Measurements from ENCODE around the gene PAPPA.

Gene PAPPA

DNA sequence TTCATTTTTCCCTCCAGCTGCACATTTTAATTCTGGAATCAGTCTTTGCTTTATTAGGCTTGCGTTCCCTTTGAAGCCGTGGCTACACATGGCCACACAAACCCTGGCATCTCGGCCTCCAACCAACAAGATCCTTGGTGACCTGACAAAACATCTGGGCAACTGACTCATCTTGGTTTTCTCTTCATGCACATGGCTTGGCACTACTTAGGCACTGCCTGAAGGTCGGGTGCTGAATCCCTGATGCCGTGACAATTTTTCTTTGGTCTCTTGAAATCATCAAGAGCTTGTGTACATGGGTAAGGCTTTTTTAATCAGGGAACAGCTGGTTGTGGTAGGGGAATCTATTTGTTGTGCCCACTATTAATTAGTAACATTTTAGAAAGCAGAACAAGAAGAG is 16.0 kb upstream of the PAPPA start:
- Histone ChIP-seq H3K4me3 (no peak overlapping the region), H3K27ac (no peak overlapping the region), H3K4me1 (no peaks in the 10 kb centered on the region), H3K36me3 (no peaks in the 10 kb centered on the region), H3K27me3 (no peaks in the 10 kb centered on the region), H3K9me3 (no peaks in the 10 kb centered on the region)
- no peak for DNase-seq
- no peak for TF ChIP-seq CTCF (IDR thresholded peaks at IDR 0.05)
- intact Hi-C loops (cut with DNase I; ENCODE audit: low total_unique reads), result no loop called here

- DNase-seq, result no peak
These were observed 11.6 kb upstream of the PAPPA start for GRCh38 chr9:116141864-116142561.

GRCh38 chr9:116142706-116143492 is 10.7 kb upstream of the PAPPA start:
- no peaks in the 10 kb centered on the region for H3K27me3 ChIP-seq
- no peaks in the 10 kb centered on the region for H3K36me3 ChIP-seq
- no peak overlapping the region for H3K4me3 ChIP-seq
- no peak for TF ChIP-seq CTCF (IDR thresholded peaks at IDR 0.05)
- no peak overlapping the region for H3K27ac ChIP-seq
- H3K4me1 ChIP-seq, result no peaks in the 10 kb centered on the region
- intact Hi-C loops (cut with DNase I; ENCODE audit: low total_unique reads), result no loop called here
- H3K9me3 ChIP-seq, result no peaks in the 10 kb centered on the region
- no peak for DNase-seq

More at GRCh38 chr9:116141864-116142561, 11.6 kb upstream of the PAPPA start:
- no peaks in the 10 kb centered on the region for H3K36me3 ChIP-seq
- no peak overlapping the region for H3K27ac ChIP-seq
- intact Hi-C loops (cut with DNase I; ENCODE audit: low total_unique reads), result no loop called here
- no peaks in the 10 kb centered on the region for H3K9me3 ChIP-seq
- no peaks in the 10 kb centered on the region for H3K4me1 ChIP-seq
- H3K27me3 ChIP-seq, result no peaks in the 10 kb centered on the region
- no peak overlapping the region for H3K4me3 ChIP-seq
- no peak for TF ChIP-seq CTCF (IDR thresholded peaks at IDR 0.05)

- Histone ChIP-seq H3K27ac (no peak overlapping the region), H3K9me3 (no peaks in the 10 kb centered on the region), H3K27me3 (no peaks in the 10 kb centered on the region), H3K4me3 (no peak overlapping the region), H3K36me3 (no peaks in the 10 kb centered on the region), H3K4me1 (no peaks in the 10 kb centered on the region)
- DNase-seq, result no peak
- no peak for TF ChIP-seq CTCF (IDR thresholded peaks at IDR 0.05)
- intact Hi-C loops (cut with DNase I; ENCODE audit: low total_unique reads), result no loop called here
These were observed 9.6 kb upstream of the PAPPA start for GRCh38 chr9:116144038-116144437.

DNA sequence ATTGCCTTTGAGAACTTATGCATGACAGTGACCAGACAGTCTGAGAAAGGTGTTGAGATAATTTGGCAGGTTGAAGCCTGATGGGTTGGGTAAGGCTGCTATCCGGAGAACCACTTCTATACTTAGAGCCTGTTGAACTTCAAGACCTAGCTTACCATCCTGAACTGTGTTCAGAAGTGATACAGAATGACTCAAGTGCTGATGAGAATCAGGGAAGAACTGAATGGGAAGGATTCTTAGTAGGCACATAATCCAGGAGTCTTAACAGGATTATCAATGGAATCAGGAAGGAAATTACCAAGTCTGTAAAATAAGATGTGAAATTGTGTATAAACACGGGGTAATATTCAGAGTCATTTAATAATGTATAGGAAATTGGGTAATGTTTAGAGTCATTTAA is 9.0 kb upstream of the PAPPA start:
- no peak for TF ChIP-seq CTCF (IDR thresholded peaks at IDR 0.05)
- intact Hi-C loops (cut with DNase I; ENCODE audit: low total_unique reads), result no loop called here

More for the DNA sequence above, 9.0 kb upstream of the PAPPA start:
- Histone ChIP-seq H3K4me3 (no peak overlapping the region), H3K4me1 (no peaks in the 10 kb centered on the region), H3K27ac (no peak overlapping the region), H3K9me3 (no peaks in the 10 kb centered on the region), H3K36me3 (no peaks in the 10 kb centered on the region), H3K27me3 (no peaks in the 10 kb centered on the region)
- no peak for DNase-seq
